ENCODE data around the gene SMTNL1.

SMTNL1 gene

GRCh38 chr11:57545883-57546282, 8.5 kb downstream of the SMTNL1 start:
- WGBS, 2 experiments, result 92 to 95% methylated on average over 13 of the region's 13 CpGs
- no peak overlapping the region for H3K27ac ChIP-seq (ENCODE audit: insufficient read depth, low read depth, low read length, poor library complexity, severe bottlenecking)
- H3K27me3 ChIP-seq (ENCODE audit: control insufficient read depth, insufficient read depth, low read length, poor library complexity, severe bottlenecking), result no peaks in the 10 kb centered on the region
- peaks cover 8% of the 10 kb centered on the region for H3K36me3 ChIP-seq (ENCODE audit: control insufficient read depth, insufficient read depth, low read length)
- no peak overlapping the region for H3K4me3 ChIP-seq (ENCODE audit: insufficient read depth, low read depth, low read length)
- peaks cover 3% of the 10 kb centered on the region for H3K4me1 ChIP-seq (ENCODE audit: control insufficient read depth, insufficient read depth, low read length)
- no peaks in the 10 kb centered on the region for H3K9me3 ChIP-seq (ENCODE audit: control insufficient read depth, low read length)

DNA sequence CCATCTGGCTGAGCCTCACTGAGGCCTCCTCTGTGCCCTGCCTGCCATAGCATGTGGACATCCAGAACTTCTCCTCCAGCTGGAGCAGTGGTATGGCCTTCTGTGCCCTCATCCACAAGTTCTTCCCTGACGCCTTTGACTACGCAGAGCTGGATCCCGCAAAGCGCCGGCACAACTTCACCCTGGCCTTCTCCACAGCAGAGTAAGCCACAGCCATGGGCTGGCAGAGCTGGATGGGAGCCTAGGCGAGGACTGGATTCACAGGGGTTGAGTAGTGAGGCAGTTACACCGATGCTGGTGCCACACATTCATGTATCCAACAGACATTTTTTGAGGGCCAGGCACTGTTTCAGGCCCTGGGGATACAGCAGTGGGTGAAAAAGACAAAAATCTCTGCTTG, 9.1 kb downstream of the SMTNL1 start:
- Histone ChIP-seq H3K4me1 (ENCODE audit: control insufficient read depth, insufficient read depth, low read length) (peaks cover 3% of the 10 kb centered on the region), H3K27ac (ENCODE audit: insufficient read depth, low read depth, low read length, poor library complexity, severe bottlenecking) (no peak overlapping the region), H3K27me3 (ENCODE audit: control insufficient read depth, insufficient read depth, low read length, poor library complexity, severe bottlenecking) (no peaks in the 10 kb centered on the region), H3K36me3 (ENCODE audit: control insufficient read depth, insufficient read depth, low read length) (peaks cover 8% of the 10 kb centered on the region), H3K4me3 (ENCODE audit: insufficient read depth, low read depth, low read length) (no peak overlapping the region), H3K9me3 (ENCODE audit: control insufficient read depth, low read length) (no peaks in the 10 kb centered on the region)
- WGBS, 2 experiments, result 97 to 98% methylated on average over 7 of the region's 7 CpGs

- Histone ChIP-seq H3K4me1 (ENCODE audit: control insufficient read depth, insufficient read depth, low read length) (peaks cover 3% of the 10 kb centered on the region), H3K36me3 (ENCODE audit: control insufficient read depth, insufficient read depth, low read length) (peaks cover 8% of the 10 kb centered on the region), H3K27me3 (ENCODE audit: control insufficient read depth, insufficient read depth, low read length, poor library complexity, severe bottlenecking) (no peaks in the 10 kb centered on the region), H3K4me3 (ENCODE audit: insufficient read depth, low read depth, low read length) (no peak overlapping the region), H3K27ac (ENCODE audit: insufficient read depth, low read depth, low read length, poor library complexity, severe bottlenecking) (peak overlapping the region; percentile 8), H3K9me3 (ENCODE audit: control insufficient read depth, low read length) (no peaks in the 10 kb centered on the region)
- 55 to 57% methylated on average over 5 of the region's 5 CpGs for WGBS, 2 experiments
These were observed 9.6 kb downstream of the SMTNL1 start for GRCh38 chr11:57546869-57547475.

GRCh38 chr11:57547854-57548377, 10.5 kb downstream of the SMTNL1 start:
- Histone ChIP-seq H3K9me3 (ENCODE audit: control insufficient read depth, low read length) (no peaks in the 10 kb centered on the region), H3K4me3 (ENCODE audit: insufficient read depth, low read depth, low read length) (no peak overlapping the region), H3K4me1 (ENCODE audit: control insufficient read depth, insufficient read depth, low read length) (peaks cover 3% of the 10 kb centered on the region), H3K27me3 (ENCODE audit: control insufficient read depth, insufficient read depth, low read length, poor library complexity, severe bottlenecking) (no peaks in the 10 kb centered on the region), H3K36me3 (ENCODE audit: control insufficient read depth, insufficient read depth, low read length) (peaks cover 11% of the 10 kb centered on the region), H3K27ac (ENCODE audit: insufficient read depth, low read depth, low read length, poor library complexity, severe bottlenecking) (no peak overlapping the region)
- WGBS, 2 experiments, result 92 to 94% methylated on average over 6 of the region's 6 CpGs

DNA sequence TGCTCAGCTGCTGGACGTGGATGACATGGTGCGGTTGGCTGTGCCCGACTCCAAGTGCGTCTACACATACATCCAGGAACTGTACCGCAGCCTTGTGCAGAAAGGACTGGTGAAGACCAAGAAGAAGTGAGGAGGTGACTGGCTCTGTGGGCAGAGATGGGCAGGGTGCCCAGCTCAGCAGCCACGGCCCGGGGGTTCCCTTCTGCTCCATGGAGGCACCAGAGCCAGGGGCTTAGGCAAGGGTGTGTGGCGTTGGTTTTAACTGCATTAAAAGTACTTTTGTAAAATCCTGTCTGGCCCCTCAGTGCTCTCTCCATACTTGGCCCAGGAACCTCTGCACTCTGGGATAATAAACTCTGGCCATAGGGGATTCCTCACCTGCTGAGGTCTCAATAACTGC, 12.6 kb downstream of the SMTNL1 start:
- no peaks in the 10 kb centered on the region for H3K9me3 ChIP-seq (ENCODE audit: control insufficient read depth, low read length)
- WGBS, 2 experiments, result 88 to 89% methylated on average over 8 of the region's 8 CpGs
- H3K36me3 ChIP-seq (ENCODE audit: control insufficient read depth, insufficient read depth, low read length), result peaks cover 26% of the 10 kb centered on the region
- H3K4me3 ChIP-seq (ENCODE audit: insufficient read depth, low read depth, low read length), result no peak overlapping the region
- H3K27me3 ChIP-seq (ENCODE audit: control insufficient read depth, insufficient read depth, low read length, poor library complexity, severe bottlenecking), result no peaks in the 10 kb centered on the region
- no peak overlapping the region for H3K27ac ChIP-seq (ENCODE audit: insufficient read depth, low read depth, low read length, poor library complexity, severe bottlenecking)
- peaks cover 3% of the 10 kb centered on the region for H3K4me1 ChIP-seq (ENCODE audit: control insufficient read depth, insufficient read depth, low read length)

DNA sequence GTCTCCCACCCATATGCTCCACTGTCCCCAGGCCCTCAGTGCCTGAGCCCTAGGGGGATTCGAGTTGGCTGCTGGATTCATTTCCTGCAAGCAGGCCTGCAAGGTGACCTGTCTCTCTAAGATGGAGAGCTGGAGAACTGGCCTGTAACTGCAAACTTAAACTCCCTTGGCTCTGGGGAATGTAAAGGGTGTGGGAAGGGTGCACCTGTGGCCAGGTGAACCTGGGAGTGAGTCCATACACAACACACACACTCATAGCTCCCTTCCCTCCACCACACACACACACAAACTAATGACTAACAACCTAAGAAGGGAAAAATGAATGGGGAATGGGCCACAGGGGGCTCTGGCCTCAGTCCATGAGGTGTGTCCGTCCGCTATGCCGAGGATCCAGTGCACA, 14.5 kb downstream of the SMTNL1 start:
- no peak overlapping the region for H3K27ac ChIP-seq (ENCODE audit: insufficient read depth, low read depth, low read length, poor library complexity, severe bottlenecking)
- no peak overlapping the region for H3K4me3 ChIP-seq (ENCODE audit: insufficient read depth, low read depth, low read length)
- 96 to 97% methylated on average over 4 of the region's 4 CpGs for WGBS, 2 experiments
- no peaks in the 10 kb centered on the region for H3K27me3 ChIP-seq (ENCODE audit: control insufficient read depth, insufficient read depth, low read length, poor library complexity, severe bottlenecking)
- no peaks in the 10 kb centered on the region for H3K9me3 ChIP-seq (ENCODE audit: control insufficient read depth, low read length)
- peaks cover 3% of the 10 kb centered on the region for H3K4me1 ChIP-seq (ENCODE audit: control insufficient read depth, insufficient read depth, low read length)
- peaks cover 42% of the 10 kb centered on the region for H3K36me3 ChIP-seq (ENCODE audit: control insufficient read depth, insufficient read depth, low read length)

DNA sequence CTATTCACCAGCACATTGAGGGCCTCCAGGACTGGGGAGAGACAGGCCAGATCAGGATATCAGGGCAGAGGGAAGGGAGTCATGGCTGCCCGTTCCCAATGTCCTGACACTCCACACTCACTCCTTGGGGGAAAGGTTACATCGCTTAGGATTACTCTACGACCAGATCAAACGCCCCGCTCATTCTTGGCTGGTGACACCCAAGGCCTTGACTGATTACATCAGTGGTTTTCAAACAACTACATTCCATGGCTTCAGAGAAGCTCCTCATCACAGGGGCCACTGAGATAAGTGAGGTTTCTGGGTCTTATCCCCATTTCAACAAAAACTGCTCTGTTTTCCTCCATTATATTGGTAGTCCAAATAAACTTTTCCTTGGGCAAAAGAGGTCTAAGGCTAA, 15.1 kb downstream of the SMTNL1 start:
- peaks cover 2% of the 10 kb centered on the region for H3K4me1 ChIP-seq (ENCODE audit: control insufficient read depth, insufficient read depth, low read length)
- H3K27me3 ChIP-seq (ENCODE audit: control insufficient read depth, insufficient read depth, low read length, poor library complexity, severe bottlenecking), result no peaks in the 10 kb centered on the region
- H3K4me3 ChIP-seq (ENCODE audit: insufficient read depth, low read depth, low read length), result no peak overlapping the region
- H3K27ac ChIP-seq (ENCODE audit: insufficient read depth, low read depth, low read length, poor library complexity, severe bottlenecking), result no peak overlapping the region
- peaks cover 46% of the 10 kb centered on the region for H3K36me3 ChIP-seq (ENCODE audit: control insufficient read depth, insufficient read depth, low read length)
- 90 to 95% methylated on average over 5 of the region's 5 CpGs for WGBS, 2 experiments
- no peaks in the 10 kb centered on the region for H3K9me3 ChIP-seq (ENCODE audit: control insufficient read depth, low read length)

- Histone ChIP-seq H3K4me1 (ENCODE audit: control insufficient read depth, insufficient read depth, low read length) (no peaks in the 10 kb centered on the region), H3K36me3 (ENCODE audit: control insufficient read depth, insufficient read depth, low read length) (peaks cover 50% of the 10 kb centered on the region)
- WGBS, 2 experiments, result 90 to 100% methylated on average over 2 of the region's 2 CpGs
These were observed 18.0 kb downstream of the SMTNL1 start for GRCh38 chr11:57555393-57555792.

GRCh38 chr11:57556041-57556440, 18.6 kb downstream of the SMTNL1 start:
- Histone ChIP-seq H3K36me3 (ENCODE audit: control insufficient read depth, insufficient read depth, low read length) (peaks cover 49% of the 10 kb centered on the region), H3K27me3 (ENCODE audit: control insufficient read depth, insufficient read depth, low read length, poor library complexity, severe bottlenecking) (no peaks in the 10 kb centered on the region), H3K4me1 (ENCODE audit: control insufficient read depth, insufficient read depth, low read length) (no peaks in the 10 kb centered on the region), H3K27ac (ENCODE audit: insufficient read depth, low read depth, low read length, poor library complexity, severe bottlenecking) (no peak overlapping the region), H3K9me3 (ENCODE audit: control insufficient read depth, low read length) (no peaks in the 10 kb centered on the region), H3K4me3 (ENCODE audit: insufficient read depth, low read depth, low read length) (no peak overlapping the region)
- 92 to 93% methylated on average over 8 of the region's 8 CpGs for WGBS, 2 experiments

More at GRCh38 chr11:57555393-57555792, 18.0 kb downstream of the SMTNL1 start:
- no peaks in the 10 kb centered on the region for H3K27me3 ChIP-seq (ENCODE audit: control insufficient read depth, insufficient read depth, low read length, poor library complexity, severe bottlenecking)
- H3K27ac ChIP-seq (ENCODE audit: insufficient read depth, low read depth, low read length, poor library complexity, severe bottlenecking), result no peak overlapping the region
- H3K4me3 ChIP-seq (ENCODE audit: insufficient read depth, low read depth, low read length), result no peak overlapping the region
- H3K9me3 ChIP-seq (ENCODE audit: control insufficient read depth, low read length), result no peaks in the 10 kb centered on the region

- 95 to 97% methylated on average over 4 of the region's 4 CpGs for WGBS, 2 experiments
- Histone ChIP-seq H3K9me3 (ENCODE audit: control insufficient read depth, low read length) (no peaks in the 10 kb centered on the region), H3K27me3 (ENCODE audit: control insufficient read depth, insufficient read depth, low read length, poor library complexity, severe bottlenecking) (no peaks in the 10 kb centered on the region), H3K4me1 (ENCODE audit: control insufficient read depth, insufficient read depth, low read length) (no peaks in the 10 kb centered on the region), H3K36me3 (ENCODE audit: control insufficient read depth, insufficient read depth, low read length) (peaks cover 30% of the 10 kb centered on the region), H3K4me3 (ENCODE audit: insufficient read depth, low read depth, low read length) (no peak overlapping the region), H3K27ac (ENCODE audit: insufficient read depth, low read depth, low read length, poor library complexity, severe bottlenecking) (no peak overlapping the region)
These were observed 22.8 kb downstream of the SMTNL1 start for GRCh38 chr11:57560146-57560545.

Measured in ectodermal cell (in vitro differentiated cells).